Hindlimb muscle (tissue), 1 donor: Measurements from ENCODE around the gene RAD50. TPM values are rescaled to one million over a fixed set of nuclear protein-coding genes. Genes with fewer than 3 reads are reported as not detected.
"Not testable (repeated sequence)": the region's sequence is repeated elsewhere in the genome, so short reads cannot be mapped to it uniquely, and the experiment has no call there.

Source experiments
- DNase-seq: peaks from one replicate; pipeline ENCODE4 v3.0.0-alpha.2; 2013
- polyA plus RNA-seq: library from polyadenylated mRNA; unstranded; fragments of 120-200 nt; gene quantifications from one replicate; pipeline ENCODE4 v1.2.1, GENCODE V29; 2013; ENCODE audit not compliant: insufficient read length

RAD50 gene
- 24.9 TPM for polyA plus RNA-seq

DNA sequence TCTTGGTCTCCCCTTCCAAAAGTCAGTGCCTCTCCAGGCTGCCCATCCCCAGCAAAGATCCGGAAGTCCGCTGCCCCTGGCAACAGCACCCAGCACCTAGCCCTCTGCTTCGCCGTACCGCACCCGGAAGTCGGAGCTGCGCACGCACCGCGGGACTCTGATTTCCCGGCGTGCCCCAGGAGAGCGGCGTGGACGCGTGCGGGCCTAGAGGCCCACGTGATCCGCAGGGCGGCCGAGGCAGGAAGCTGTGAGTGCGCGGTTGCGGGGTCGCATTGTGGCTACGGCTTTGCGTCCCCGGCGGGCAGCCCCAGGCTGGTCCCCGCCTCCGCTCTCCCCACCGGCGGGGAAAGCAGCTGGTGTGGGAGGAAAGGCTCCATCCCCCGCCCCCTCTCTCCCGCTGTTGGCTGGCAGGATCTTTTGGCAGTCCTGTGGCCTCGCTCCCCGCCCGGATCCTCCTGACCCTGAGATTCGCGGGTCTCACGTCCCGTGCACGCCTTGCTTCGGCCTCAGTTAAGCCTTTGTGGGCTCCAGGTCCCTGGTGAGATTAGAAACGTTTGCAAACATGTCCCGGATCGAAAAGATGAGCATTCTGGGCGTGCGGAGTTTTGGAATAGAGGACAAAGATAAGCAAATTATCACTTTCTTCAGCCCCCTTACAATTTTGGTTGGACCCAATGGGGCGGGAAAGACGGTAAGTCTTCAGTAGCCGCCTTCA, at the start of gene RAD50:
Gene RAD50 (plus strand): TSS at position 215 of the 715 bp plus-strand sequence. CDS start 348 bp downstream, at position 563.
- peak; percentile 92 for DNase-seq

DNA sequence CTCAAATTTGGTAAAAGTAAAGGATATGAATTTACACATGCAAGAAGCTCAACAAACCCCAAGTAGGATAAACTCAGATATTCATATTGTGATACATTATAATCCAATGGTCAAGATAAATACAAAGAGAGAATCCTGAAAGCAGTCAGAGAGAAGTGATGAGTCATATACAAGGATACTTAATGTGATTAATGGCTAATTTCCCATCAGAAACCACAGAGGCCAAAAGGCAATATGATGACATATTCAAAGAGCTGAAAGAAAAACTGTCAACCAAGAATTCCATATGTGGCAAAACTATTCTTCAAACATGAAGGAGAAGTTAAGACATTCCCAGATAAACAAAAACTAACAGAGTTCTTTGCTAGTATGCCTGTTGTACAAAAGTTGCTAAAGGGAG, 46.7 kb upstream of the RAD50 start:
- no peak for DNase-seq

- DNase-seq = not testable (repeated sequence)
Measured at GRCh38 chr5:132513618-132514336, 43.0 kb upstream of the RAD50 start.

- DNase-seq = not testable (repeated sequence)
Measured at GRCh38 chr5:132522067-132522466, 34.7 kb upstream of the RAD50 start.

DNA sequence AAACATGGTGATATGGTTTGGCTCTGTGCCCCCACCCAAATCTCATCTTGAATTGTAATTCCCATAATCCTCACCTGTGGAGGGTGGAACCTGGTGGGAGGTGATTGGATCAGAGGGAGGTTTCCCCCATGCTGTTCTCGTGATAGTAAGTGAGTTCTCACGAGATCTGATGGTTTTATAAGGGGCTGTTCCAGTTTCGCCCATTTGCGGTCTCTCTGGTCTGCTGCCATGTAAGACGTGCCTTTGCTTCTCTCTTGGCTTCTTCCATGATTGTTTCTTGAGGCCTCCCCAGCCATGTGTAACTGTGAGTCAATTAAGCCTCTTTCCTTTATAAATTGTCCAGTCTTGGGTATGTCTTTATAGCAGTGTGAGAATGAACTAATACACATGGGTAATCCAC, 31.9 kb upstream of the RAD50 start:
- not testable (repeated sequence) for DNase-seq

GRCh38 chr5:132525299-132525724, 31.5 kb upstream of the RAD50 start:
- DNase-seq = no peak

GRCh38 chr5:132526290-132526973, 30.3 kb upstream of the RAD50 start:
- DNase-seq = peak; percentile 44

- DNase-seq = no peak
Measured at GRCh38 chr5:132526974-132527564, 29.7 kb upstream of the RAD50 start.

- DNase-seq = no peak
Measured at GRCh38 chr5:132528021-132528420, 28.8 kb upstream of the RAD50 start.

DNA sequence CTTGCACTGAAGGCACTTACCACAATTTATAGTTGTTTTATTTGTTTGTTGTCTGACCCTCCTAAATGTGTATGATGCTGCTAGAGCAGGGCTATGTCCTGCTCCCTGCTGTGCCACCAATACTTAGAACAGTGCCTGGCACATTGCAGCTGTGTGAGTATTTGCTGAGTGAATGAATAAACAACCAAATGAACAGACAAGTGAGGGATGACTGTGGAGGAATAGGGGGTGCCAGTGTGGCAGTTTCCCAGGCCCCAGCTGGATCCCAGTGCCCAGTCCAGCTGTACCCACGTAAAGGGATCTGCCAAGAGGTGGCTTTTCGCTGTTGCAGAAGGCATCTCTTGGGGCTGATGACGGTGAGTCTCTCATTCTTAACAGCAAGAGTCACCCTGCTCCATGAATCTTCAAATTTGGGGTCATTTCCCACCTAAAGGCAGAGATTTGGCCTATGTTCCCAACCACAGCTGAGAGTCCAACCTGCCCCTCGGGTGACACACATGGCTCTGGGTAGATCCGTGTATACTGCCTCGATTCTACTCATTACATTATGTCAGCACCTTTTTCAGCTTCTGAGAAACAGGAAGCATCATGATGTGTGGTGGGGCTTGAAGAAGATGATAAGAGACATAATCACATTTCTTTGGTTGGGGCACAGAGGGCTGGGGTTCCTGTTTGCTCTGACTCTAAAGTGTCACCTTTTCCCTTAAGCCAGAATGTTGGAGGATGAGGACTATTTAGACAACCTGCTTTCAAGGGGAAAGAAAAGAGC, 27.7 kb upstream of the RAD50 start:
- DNase-seq = no peak

GRCh38 chr5:132530946-132531345, 25.8 kb upstream of the RAD50 start:
- no peak for DNase-seq

GRCh38 chr5:132539716-132540115, 17.1 kb upstream of the RAD50 start:
- no peak for DNase-seq

DNA sequence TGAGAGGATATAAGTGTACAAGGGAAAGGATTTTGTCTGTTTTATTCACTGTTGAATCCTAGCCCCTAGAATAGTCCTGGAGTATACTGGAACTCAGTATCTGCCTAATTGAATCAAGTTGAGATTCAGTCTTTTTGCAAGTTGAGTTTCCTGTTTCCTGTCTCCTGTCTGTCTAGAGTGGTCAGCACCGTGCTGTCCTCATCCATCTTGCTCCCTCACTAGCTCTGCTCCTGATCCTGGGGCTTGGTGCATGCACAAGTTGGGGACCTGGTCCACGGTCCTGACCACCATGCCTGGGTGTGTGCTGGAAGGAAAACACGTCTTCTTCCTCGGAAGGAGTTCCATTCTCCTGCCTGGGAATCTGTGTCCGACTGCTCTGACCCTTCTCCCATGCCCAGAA, 16.6 kb upstream of the RAD50 start:
- DNase-seq = no peak

GRCh38 chr5:132540764-132541163, 16.0 kb upstream of the RAD50 start:
- DNase-seq = no peak

GRCh38 chr5:132543472-132544201, 13.1 kb upstream of the RAD50 start, which contains the start of gene IL5:
Gene IL5 (minus strand): TSS chr5:132543522. CDS start chr5:132543478, 44 bp downstream.
- DNase-seq = no peak

- no peak for DNase-seq
Measured at GRCh38 chr5:132546108-132546507, 10.7 kb upstream of the RAD50 start.

- no peak for DNase-seq
Measured at GRCh38 chr5:132547269-132547668, 9.5 kb upstream of the RAD50 start.

GRCh38 chr5:132548834-132549233, 7.9 kb upstream of the RAD50 start:
- not testable (repeated sequence) for DNase-seq

DNA sequence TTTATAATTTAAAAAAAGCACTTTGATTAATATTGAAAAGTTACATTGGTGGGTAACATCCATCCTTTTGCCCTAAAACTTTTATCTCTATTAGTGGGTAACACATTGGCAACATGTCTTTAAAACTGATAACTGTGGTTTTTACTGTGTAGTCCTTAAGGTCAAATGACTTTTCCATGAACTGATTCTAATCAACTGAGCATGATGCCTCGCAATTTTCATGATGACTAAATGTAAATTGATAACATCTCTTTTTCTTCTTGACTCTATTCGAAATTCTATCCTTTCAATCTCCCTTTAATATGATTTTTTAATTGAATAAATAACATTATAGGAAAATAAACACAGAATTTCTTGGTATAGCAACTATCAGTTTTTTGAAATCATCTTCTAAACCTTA, 7.2 kb upstream of the RAD50 start:
- no peak for DNase-seq

GRCh38 chr5:132556153-132556762, 519 bp upstream of the RAD50 start:
- DNase-seq = no peak
